ENCODE data around the gene PTPRT. TPM values are rescaled to one million over a fixed set of nuclear protein-coding genes. Genes with fewer than 3 reads are reported as not detected.

The PTPRT gene
- total RNA-seq, 1 donor from 2014 or later = not detected

GRCh38 chr20:43017241-43018030 is 172.3 kb downstream of the PTPRT start:
- no peak for DNase-seq

- no peak for DNase-seq
Measured at GRCh38 chr20:43016257-43016656, 173.4 kb downstream of the PTPRT start.

- no peak for DNase-seq
Measured at GRCh38 chr20:43015566-43015965, 174.1 kb downstream of the PTPRT start.

- no peak for DNase-seq
Measured at GRCh38 chr20:43014206-43014605, 175.5 kb downstream of the PTPRT start.

GRCh38 chr20:43011491-43011890 is 178.2 kb downstream of the PTPRT start:
- DNase-seq = no peak

- no peak for DNase-seq
Measured at GRCh38 chr20:43009532-43009931, 180.2 kb downstream of the PTPRT start.

- no peak for DNase-seq
Measured at GRCh38 chr20:43007525-43007924, 182.2 kb downstream of the PTPRT start.

- DNase-seq = no peak
Measured at GRCh38 chr20:43006651-43007375, 182.9 kb downstream of the PTPRT start.

- DNase-seq = no peak
Measured at GRCh38 chr20:43003318-43003944, 186.3 kb downstream of the PTPRT start.

GRCh38 chr20:42996141-42996540 is 193.6 kb downstream of the PTPRT start:
- no peak for DNase-seq

GRCh38 chr20:42988319-42988718 is 201.4 kb downstream of the PTPRT start:
- no peak for DNase-seq

- DNase-seq = no peak
Measured at GRCh38 chr20:42987376-42988114, 202.2 kb downstream of the PTPRT start.

GRCh38 chr20:42986143-42986773 is 203.4 kb downstream of the PTPRT start:
- DNase-seq = no peak

- DNase-seq = no peak
Measured at GRCh38 chr20:42985628-42986027, 204.1 kb downstream of the PTPRT start.

GRCh38 chr20:42982218-42982617 is 207.5 kb downstream of the PTPRT start:
- no peak for DNase-seq

- no peak for DNase-seq
Measured at GRCh38 chr20:42981253-42981652, 208.5 kb downstream of the PTPRT start.

- no peak for DNase-seq
Measured at GRCh38 chr20:42979720-42980119, 210.0 kb downstream of the PTPRT start.

- no peak for DNase-seq
Measured at GRCh38 chr20:42978184-42978974, 211.3 kb downstream of the PTPRT start.

- DNase-seq = no peak
Measured at GRCh38 chr20:42975974-42976373, 213.7 kb downstream of the PTPRT start.

- no peak for DNase-seq
Measured at GRCh38 chr20:42974347-42974746, 215.4 kb downstream of the PTPRT start.

- DNase-seq = no peak
Measured at GRCh38 chr20:42972591-42972990, 217.1 kb downstream of the PTPRT start.

GRCh38 chr20:42968746-42969145 is 221.0 kb downstream of the PTPRT start:
- DNase-seq = no peak

Data from dermis blood vessel endothelial cell (primary cell).